GM06990 (cell line): Measurements from ENCODE around the gene CASKIN2.
A peak's percentile ranks its signal among the peaks of the same experiment; 100 is the strongest.

Source experiments
- DNase-seq: peaks from one replicate; pipeline ENCODE4 v3.0.0-alpha.2; 2011; ENCODE audit not compliant: insufficient read length; ENCODE audit errors: extremely low read depth
- H3K27me3 ChIP-seq: replicated peaks from 2 replicates; pipeline ENCODE4 v1.6.0; 2011; ENCODE audit warnings: low read length; ENCODE audit not compliant: control insufficient read depth, insufficient read depth
- H3K36me3 ChIP-seq: 2 replicates; pipeline ENCODE4 v1.5.1; 2011; ENCODE audit warnings: low read length; ENCODE audit not compliant: control insufficient read depth, insufficient read depth
- H3K4me3 ChIP-seq: replicated peaks from 2 replicates; pipeline ENCODE4 v1.5.1; 2011; ENCODE audit warnings: low read depth, mild to moderate bottlenecking, control low read depth, low read length
- CTCF ChIP-seq: IDR thresholded peaks from 2 replicates; pipeline ENCODE4 v1.5.1; 2011; ENCODE audit warnings: low read length, control low read depth, mild to moderate bottlenecking, inconsistent platforms; ENCODE audit not compliant: insufficient read depth, poor library complexity, severe bottlenecking

Gene CASKIN2

GRCh38 chr17:75489511-75489955, 25.8 kb downstream of the CASKIN2 start:
- peaks cover 19% of the 10 kb centered on the region for H3K36me3 ChIP-seq
- H3K27me3 ChIP-seq = no peaks in the 10 kb centered on the region
- DNase-seq = no peak
- H3K4me3 ChIP-seq = no peak overlapping the region
- TF ChIP-seq CTCF = no peak

GRCh38 chr17:75488693-75489510, 26.4 kb downstream of the CASKIN2 start:
- peaks cover 17% of the 10 kb centered on the region for H3K36me3 ChIP-seq
- TF ChIP-seq CTCF = no peak
- no peak overlapping the region for H3K4me3 ChIP-seq
- no peak for DNase-seq
- no peaks in the 10 kb centered on the region for H3K27me3 ChIP-seq

- peak; percentile 52 for DNase-seq
- Histone ChIP-seq H3K36me3 (peaks cover 12% of the 10 kb centered on the region), H3K27me3 (no peaks in the 10 kb centered on the region), H3K4me3 (no peak overlapping the region)
- TF ChIP-seq CTCF = peak; percentile 13
Observed at GRCh38 chr17:75487351-75488070, 27.8 kb downstream of the CASKIN2 start.

GRCh38 chr17:75486951-75487350, 28.4 kb downstream of the CASKIN2 start:
- no peaks in the 10 kb centered on the region for H3K27me3 ChIP-seq
- H3K4me3 ChIP-seq = no peak overlapping the region
- H3K36me3 ChIP-seq = peaks cover 10% of the 10 kb centered on the region
- no peak for DNase-seq
- no peak for TF ChIP-seq CTCF

- TF ChIP-seq CTCF = no peak
- H3K4me3 ChIP-seq = no peak overlapping the region
- no peak for DNase-seq
- H3K27me3 ChIP-seq = no peaks in the 10 kb centered on the region
- peaks cover 5% of the 10 kb centered on the region for H3K36me3 ChIP-seq
Observed at GRCh38 chr17:75486151-75486550, 29.2 kb downstream of the CASKIN2 start.
